Liver (tissue), 3 donors: ENCODE results near the gene DMC1.

ENCODE experiments used
- CTCF ChIP-seq: fragments of 150-350 bp; IDR thresholded peaks from 2 replicates; pipeline ENCODE4 v1.5.1; 2017; ENCODE audit warnings: improper control_type of control experiment, low read depth, low read length; ENCODE audit not compliant: missing input control
- JUND ChIP-seq, 2 donors: IDR thresholded peaks; 2 replicates each; pipeline ENCODE4 v1.6.1; 2016; ENCODE audit warnings: antibody characterized with exemption in 2 of 2
- MAX ChIP-seq: IDR thresholded peaks from 2 replicates; pipeline ENCODE4 v1.6.1; 2016; ENCODE audit warnings: antibody characterized with exemption
- RAD21 ChIP-seq, 2 donors: IDR thresholded peaks; 2 replicates each; pipeline ENCODE4 v1.6.1; 2016; ENCODE audit warnings: antibody characterized with exemption in 2 of 2, mild to moderate bottlenecking in 2 of 2
- RXRA ChIP-seq, 2 donors: IDR thresholded peaks; 2 replicates each; pipeline ENCODE4 v1.6.1; 2017 to 2018; ENCODE audit warnings: antibody characterized with exemption in 2 of 2, mild to moderate bottlenecking in 1 of 2
- TAF1 ChIP-seq: conservative IDR thresholded peaks from 2 replicates; pipeline ENCODE4 v1.6.1; 2016; ENCODE audit warnings: antibody characterized with exemption, mild to moderate bottlenecking
- ZBTB33 ChIP-seq: IDR thresholded peaks from 2 replicates; pipeline ENCODE4 v1.6.1; 2016; ENCODE audit warnings: antibody characterized with exemption
- donor health status: healthy.
- donor health status: healthy.

- TF ChIP-seq CTCF: no peak
- TF ChIP-seq RAD21 (IDR thresholded peaks at IDR 0.05): no peak
- TF ChIP-seq JUND (IDR thresholded peaks at IDR 0.05): no peak
- TF ChIP-seq MAX: no peak
- no peak for TF ChIP-seq ZBTB33
- TF ChIP-seq RXRA (IDR thresholded peaks at IDR 0.05): no peak
- no peak for TF ChIP-seq TAF1
Measured at GRCh38 chr22:38490475-38490874, 79.5 kb downstream of the DMC1 start.
